Jurkat, Clone E6-1 (cell line): ENCODE data around the gene RESF1. TPM values are rescaled to one million over a fixed set of nuclear protein-coding genes. Genes with fewer than 3 reads are reported as not detected.
"Not testable (repeated sequence)": the region's sequence is repeated elsewhere in the genome, so short reads cannot be mapped to it uniquely, and the experiment has no call there.

Source experiments
- DNase-seq: peaks from one replicate; pipeline ENCODE4 v3.0.0-alpha.2; 2011; ENCODE audit warnings: low read depth, low spot score
- H3K4me3 ChIP-seq: 2 replicates; pipeline ENCODE4 v1.5.1; 2011; ENCODE audit warnings: mild to moderate bottlenecking, low read length, control low read depth, moderate library complexity
- polyA plus RNA-seq: library from polyadenylated mRNA; unstranded; fragments of >200 nt; gene quantifications from one replicate; pipeline ENCODE4 v1.2.1, GENCODE V29; 2012; ENCODE audit warnings: missing spikeins; ENCODE audit not compliant: insufficient read length, insufficient read depth

RESF1 gene, protein sequence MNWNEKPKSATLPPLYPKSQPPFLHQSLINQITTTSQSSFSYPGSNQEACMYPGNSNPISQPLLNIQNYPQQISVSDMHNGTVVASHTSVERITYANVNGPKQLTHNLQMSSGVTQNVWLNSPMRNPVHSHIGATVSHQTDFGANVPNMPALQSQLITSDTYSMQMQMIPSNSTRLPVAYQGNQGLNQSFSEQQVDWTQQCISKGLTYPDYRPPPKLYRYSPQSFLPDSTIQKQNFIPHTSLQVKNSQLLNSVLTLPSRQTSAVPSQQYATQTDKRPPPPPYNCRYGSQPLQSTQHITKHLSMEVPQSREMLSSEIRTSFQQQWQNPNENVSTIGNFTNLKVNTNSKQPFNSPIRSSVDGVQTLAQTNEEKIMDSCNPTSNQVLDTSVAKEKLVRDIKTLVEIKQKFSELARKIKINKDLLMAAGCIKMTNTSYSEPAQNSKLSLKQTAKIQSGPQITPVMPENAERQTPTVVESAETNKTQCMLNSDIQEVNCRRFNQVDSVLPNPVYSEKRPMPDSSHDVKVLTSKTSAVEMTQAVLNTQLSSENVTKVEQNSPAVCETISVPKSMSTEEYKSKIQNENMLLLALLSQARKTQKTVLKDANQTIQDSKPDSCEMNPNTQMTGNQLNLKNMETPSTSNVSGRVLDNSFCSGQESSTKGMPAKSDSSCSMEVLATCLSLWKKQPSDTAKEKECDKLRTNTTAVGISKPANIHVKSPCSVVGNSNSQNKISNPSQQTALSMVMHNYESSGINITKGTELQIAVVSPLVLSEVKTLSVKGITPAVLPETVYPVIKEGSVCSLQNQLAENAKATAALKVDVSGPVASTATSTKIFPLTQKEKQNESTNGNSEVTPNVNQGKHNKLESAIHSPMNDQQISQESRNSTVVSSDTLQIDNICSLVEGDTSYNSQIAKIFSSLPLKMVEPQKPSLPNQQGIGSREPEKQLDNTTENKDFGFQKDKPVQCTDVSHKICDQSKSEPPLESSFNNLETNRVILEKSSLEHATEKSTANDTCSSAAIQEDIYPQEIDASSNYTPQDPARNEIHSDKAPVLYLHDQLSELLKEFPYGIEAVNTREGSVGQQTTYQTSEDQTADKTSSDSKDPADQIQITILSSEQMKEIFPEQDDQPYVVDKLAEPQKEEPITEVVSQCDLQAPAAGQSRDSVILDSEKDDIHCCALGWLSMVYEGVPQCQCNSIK (N-terminal part only)
- 20.3 TPM for polyA plus RNA-seq

DNA sequence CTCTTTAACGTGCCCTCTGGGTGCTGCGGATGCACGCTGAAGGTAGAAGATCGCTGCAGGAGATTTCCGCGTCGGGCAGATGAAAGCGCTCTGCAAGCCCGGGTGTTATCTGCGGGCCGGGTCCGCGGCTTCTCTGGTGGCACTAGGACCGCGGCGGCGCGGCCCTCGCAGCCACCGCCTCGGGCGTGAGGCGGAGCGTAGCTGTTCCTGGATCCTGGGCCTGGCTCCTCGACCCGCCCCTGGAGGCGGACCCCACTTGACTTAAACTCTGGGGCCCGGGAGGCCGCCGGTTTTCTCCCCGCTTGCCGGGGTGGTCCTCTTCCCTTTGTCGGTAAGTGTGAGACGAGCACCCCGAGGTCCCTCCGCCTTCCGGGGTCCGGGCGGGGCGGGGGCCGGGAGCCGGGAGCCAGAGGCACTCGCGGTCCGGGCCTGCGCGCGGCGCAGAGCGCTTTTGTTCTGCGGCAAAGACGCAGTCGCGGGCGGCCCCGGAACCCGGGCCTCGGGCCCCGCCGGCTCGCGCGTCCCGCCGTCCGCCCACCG lies at the start of gene RESF1:
Gene RESF1, plus strand, starts transcription at position 255 of the 540 bp plus-strand sequence. CDS start 21,541 bp downstream, outside the sequence.
- H3K4me3 ChIP-seq: peak within 1 kb of the TSS; percentile 89
- peak; percentile 96 for DNase-seq

DNA sequence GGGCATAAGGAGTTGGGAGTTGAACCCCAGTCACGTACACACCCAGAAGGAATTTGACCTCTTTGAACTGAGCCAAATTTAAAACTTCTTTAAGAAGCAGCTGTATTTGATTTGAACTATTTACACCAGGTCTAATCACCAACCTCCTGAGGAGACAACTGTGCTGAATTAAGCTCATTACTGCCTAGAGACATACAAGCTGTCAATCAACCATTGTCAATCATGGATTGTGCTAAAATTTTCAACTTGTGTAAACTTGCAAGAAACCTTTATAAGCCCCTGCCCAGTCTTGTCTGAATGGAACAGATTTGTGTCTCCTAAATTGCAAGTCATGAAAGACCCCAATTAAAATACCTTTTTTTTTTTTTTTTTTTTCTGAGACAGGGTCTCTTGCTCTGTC lies 44.3 kb upstream of the RESF1 start:
- DNase-seq: no peak
- H3K4me3 ChIP-seq: no peak overlapping the region

DNA sequence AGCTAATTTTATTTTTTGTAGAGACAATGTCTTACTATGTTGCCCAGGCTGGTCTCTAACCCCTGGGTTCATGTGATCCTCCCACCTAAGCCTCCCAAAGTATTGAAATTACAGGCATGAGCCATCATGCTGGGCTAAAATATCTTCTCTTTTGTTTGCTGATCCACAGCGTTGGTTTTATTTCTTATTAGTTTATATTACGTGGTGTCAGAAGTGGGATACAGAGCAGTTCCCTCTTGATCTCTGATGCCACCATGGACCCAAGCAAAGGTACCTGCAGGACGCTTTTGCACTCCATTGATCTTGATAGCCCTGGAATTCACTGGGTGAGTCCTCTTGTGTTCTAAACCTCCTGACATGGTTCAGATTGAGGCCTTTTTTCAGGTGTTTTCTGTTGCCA lies 43.8 kb upstream of the RESF1 start:
- no peak for DNase-seq

DNA sequence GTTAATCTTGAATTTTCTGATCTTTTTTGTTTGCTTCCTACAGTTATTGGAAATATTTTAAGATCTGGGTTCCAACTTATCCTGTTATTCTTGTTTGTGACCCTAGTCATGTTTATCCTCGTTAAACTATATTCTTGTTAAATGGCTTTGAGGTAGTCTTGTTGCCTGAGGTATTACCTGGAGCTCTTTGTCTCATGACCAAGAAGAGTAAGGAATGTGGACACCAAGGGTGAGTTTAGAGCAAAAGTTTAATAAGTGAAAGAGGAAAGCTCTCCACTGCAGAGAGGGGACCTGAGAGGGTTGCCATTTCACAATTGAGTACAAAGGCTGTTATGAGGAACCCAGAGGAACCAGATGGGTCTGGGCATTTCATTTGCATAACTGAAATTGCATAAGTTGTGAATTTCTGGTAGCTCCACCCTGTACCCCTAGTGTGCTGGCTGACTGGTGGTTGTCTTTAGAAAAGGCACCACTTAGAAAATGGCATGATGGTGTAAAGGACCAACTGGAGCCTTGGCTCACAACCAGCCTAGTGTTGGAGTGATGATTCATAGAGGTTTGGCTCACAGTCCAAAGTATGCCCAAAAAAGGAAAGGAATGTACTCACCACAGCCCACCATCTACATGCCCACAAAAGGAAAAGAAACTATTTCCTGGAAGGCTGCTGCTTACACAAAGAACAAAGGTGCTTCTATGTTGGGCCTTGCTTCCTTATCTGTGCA lies 36.7 kb upstream of the RESF1 start:
- no peak overlapping the region for H3K4me3 ChIP-seq
- no peak for DNase-seq

More for the DNA sequence above, 43.8 kb upstream of the RESF1 start:
- no peak overlapping the region for H3K4me3 ChIP-seq

DNA sequence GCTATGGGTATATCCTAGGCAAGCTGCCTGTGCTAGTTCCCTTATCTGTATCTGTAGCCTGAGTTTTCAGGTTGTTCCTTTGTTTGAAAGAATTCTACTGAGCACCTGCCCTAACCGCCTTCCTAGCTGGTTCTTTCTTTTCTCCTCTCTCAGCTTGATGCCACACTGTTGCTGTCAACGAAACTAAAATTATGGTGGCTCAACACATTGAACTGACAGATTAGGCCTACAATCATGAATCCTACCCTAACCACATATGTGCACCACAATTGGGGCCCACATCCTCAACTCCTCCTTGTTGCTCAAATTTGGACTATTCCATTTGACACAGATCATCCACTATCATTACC lies 36.2 kb upstream of the RESF1 start:
- no peak for DNase-seq
- no peak overlapping the region for H3K4me3 ChIP-seq

DNA sequence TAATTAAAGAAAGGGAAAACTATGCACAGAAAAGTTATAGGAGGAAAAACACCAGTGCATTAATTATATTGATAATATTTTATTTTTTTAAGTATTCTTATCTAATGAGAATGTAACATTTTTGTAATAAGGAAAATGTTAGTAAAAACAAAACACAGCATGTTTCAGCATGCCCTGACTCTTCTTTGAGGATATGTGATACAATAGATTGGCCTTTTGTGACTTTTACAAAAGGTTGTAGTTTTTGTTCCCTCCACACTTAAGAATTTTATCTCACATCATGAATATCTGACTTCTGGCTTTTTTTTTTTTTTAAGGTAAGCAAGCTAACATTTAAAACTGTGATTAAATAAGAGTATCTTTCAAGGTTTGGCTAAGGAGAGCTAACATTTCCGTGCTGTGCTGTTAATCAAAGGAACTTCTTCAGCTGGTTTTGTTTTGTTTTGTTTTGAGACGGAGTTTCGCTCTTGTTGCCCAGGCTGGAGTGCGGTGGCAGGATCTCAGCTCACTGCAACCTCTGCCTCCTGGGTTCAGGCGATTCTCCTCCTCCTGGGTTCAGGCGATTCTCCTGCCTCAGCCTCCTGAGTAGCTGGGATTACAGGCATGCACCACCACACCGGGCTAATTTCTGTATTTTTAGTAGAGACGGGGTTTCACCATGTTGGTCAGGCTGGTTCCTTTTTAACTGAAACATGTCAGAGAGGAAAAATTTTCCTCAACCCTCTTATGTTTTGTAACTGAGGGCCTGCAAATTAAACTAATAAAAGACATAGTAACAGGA lies 30.8 kb upstream of the RESF1 start:
- DNase-seq: no peak
- no peak overlapping the region for H3K4me3 ChIP-seq

DNA sequence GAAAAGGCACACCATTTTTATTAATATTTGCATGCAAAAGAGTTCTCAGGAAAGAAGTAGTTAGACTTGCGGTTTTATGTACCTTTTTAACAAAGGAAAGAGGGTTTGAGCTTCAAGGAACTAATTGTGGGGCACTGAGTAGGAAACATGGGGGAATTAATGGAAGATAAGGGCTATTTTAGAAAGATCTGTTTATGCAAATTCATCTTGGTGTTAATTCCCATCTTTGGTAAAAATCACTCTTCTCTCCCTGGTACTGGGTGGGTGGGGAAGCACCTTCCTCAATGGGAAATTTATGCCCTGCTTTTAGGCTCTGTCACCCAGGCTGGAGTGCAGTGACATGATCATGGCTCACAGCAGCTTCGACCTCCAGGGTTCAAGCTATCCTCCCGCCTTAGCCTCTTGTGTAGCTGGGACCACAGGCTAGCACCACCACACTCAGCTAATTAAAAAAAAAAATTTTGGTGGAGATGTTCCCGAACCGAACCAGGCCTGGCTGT lies 30.1 kb upstream of the RESF1 start:
- no peak for DNase-seq
- no peak overlapping the region for H3K4me3 ChIP-seq

DNA sequence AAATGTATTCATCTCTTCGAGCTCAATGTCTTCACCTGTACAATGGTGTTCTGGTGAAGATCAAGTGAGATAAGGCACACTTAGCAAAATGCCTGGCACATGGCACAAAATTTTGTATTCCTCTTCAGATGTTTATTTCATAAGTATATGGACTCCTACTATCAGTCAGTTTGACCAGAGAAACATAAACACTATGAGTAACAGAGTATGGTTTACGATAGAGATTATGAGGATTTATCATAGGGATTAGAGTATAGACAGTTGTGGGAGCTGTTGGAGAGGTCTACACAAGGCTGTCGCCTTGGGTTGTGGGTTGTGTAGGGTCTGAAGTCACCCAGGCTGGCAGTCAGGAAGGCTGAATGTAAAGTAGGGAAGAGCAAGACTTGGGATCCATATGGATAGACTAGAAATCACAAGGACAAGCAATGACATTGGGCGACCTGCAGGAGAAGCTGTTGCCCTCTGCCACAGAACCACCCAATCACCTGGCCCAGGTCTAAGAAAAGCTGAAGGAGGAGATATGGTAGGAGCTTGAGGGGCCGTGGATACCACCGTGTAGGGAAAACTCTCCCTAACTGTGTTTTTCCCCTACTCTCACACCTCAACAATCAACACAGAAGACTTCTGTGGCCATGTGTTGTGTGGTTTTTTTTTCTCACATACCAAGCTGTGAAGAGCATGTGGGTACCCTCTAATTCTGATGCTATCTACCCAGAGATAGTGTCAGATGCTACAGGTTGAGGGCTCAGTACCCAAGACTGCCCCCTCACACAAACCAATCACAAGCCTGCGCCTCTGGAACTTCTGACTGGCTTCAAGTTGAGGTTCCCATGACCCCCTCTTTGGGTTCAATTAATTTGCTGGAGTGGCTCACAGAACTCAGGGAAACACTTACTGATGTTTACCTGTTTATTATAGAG lies 27.2 kb upstream of the RESF1 start:
- peak; percentile 53 for DNase-seq
- H3K4me3 ChIP-seq: no peak overlapping the region

DNA sequence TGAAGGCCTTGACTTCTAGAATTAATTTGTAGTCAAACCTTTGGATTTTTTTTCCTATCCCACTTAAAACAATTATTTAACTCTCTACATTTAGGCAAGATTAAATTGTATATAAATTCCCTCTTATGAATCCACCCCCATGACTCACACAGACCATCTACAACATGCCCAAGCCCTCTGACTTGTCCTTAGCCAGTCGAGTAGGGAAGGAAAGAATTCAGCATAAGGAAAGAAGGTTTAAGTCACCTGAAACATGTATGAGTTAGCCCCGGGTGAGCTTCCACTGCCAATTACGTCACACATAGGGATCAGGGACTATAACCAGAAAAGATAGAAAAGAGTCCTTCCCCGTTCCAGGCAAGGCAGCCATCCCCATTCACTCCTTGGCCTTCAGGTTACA lies 14.9 kb upstream of the RESF1 start:
- no peak for DNase-seq
- no peak overlapping the region for H3K4me3 ChIP-seq

DNA sequence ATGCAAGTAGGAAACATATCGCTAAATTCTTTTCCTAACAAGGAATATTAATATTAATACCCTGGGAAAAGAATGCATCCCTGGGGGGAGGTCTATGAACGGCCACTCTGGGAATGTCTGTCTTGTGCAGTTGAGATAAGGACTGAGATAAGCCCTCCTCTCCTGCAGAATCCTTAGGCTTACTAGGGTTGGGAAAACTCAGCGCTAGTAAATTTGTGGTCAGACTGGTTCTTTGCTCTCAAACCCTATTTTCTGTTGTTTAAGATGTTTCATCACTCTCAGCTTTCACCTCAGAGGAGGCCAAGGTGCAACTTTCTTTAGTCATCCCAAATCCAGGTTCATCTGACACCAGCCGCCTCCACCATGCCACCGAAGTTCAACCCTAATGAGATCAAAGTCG lies 11.2 kb upstream of the RESF1 start:
- no peak for DNase-seq
- no peak overlapping the region for H3K4me3 ChIP-seq

DNA sequence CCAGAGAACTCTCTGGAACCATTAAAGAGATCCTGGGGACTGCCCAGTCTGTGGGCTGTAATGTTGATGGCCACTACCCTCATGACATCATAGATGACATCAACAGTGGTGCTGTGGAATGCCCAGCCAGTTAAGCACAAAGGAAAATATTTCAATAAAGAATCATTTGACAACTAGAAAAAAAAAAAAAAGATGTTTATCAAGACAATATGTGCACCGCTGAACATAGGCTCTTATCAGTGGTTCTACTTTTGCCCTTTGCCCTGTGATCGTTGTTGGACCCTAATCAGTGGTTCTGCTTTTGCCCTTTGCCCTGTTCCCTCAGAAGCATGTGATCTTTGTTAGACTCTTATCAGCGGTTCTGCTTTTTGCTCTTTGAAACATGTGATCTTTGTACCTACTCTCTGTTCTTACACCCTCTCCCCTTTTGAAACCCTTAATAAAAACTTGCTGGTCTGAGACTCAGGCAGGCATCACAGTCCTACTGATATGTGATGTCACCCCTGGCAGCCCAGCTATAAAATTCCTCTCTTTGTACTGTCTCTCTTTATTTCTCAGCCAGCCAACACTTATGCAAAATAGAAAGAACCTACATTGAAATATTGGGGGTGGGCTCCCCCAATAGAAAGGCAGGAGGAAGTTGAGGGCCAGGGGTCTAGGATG lies 10.4 kb upstream of the RESF1 start:
- DNase-seq: not testable (repeated sequence)

DNA sequence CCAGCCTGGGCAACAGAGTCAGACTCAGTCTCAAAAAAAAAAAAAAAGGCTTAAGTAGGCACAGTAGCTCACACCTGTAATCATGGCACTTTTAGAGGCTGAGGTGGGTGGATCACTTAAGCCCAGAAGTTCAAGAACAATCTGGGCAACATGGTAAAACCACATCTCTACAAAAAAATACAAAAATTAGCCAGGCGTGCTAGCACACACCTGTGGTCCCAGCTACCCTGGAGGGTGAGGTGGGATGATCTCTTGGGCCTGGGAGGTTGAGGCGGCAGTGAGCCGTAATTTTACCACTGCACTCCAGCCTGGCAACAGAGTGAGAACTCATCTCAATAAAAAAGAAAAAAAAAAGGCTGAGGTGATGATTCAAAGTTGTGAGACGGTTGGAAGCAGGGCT lies 9.1 kb upstream of the RESF1 start:
- no peak overlapping the region for H3K4me3 ChIP-seq
- peak; percentile 37 for DNase-seq

More for the DNA sequence above, 10.4 kb upstream of the RESF1 start:
- H3K4me3 ChIP-seq: not testable (repeated sequence)

DNA sequence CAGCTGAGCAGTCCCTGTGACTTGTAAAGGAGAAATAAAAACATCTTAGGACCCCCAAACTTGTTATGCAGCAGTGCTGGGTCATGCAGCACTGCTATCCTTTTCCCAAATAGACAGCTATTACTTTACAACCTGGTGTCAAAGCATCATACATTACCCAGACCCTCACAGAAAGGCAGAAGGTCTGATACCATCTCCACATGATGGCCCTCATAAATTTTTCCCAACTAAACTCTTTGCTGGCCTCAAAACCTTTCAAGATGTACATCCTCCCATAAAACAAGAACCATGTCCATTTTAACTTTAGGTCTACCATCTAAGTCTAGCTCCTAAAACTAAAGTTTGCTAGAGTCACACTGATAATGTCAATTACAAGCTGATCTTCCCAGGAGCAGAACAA lies 8.7 kb upstream of the RESF1 start:
- H3K4me3 ChIP-seq: no peak overlapping the region
- DNase-seq: no peak

DNA sequence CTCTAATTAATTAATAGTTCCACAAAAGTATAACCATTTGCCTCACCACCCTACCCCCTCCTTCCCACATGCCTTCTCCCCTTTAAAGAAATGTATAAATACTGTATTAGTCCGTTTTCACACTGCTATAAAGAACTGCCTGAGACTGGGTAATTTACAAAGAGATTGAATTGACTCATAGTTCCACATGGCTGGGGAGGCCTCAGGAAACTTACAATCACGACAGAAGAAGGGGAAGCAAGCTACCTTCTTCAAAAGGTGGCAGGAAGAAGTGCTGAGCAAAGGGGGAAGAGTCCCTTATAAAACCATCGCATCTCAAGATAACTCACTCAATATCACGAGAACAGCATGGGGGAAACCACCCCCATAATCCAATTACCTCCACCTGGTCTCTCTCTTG lies 8.2 kb upstream of the RESF1 start:
- H3K4me3 ChIP-seq: no peak overlapping the region
- DNase-seq: no peak

DNA sequence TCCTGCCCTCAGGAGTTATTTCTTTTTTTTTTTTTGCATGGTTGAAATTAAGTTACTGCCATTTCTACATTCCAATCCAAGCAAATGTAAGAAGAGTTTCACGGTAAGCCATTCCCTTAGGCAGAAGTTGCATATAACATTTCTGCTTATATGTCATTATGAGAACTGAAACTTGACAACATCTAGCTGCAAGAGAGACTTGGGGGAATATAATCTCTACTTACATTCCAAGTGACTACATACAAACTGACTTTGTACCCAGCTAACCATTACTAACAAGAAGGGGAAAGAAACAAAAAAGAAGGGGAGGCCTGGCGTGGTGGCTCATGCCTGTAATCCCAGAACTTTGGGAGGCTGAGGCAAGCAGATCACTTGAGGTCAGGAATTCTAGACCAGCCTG lies 7.3 kb upstream of the RESF1 start:
- no peak for DNase-seq
- no peak overlapping the region for H3K4me3 ChIP-seq

DNA sequence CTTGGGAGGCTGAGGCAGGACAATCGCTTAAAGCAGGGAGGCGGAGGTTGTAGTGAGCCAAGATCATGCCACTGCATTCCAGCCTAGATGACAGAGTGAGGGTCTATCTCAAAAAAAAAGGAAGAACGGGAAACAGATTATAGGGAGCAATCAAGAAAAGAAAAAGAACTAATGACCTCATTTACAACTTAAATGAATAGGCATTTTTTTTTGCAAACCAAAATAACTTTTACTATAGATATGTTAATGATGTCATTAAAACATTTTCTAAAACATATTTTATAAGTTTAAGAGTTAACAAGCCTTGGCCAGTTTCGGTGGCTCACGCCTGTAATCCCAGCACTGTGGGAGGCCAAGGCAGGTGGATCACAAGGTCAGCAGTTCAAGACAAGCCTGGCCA lies 6.8 kb upstream of the RESF1 start:
- DNase-seq: no peak
- H3K4me3 ChIP-seq: no peak overlapping the region
